ENCODE results near the gene FAM174C.

FAM174C gene

GRCh38 chr19:1250437-1251260 is 24.7 kb upstream of the FAM174C start:
- DNase-seq (ENCODE audit: low spot score): peak; percentile 89

GRCh38 chr19:1251330-1252220 is 23.8 kb upstream of the FAM174C start:
- no peak for DNase-seq (ENCODE audit: low spot score)

GRCh38 chr19:1252221-1252820 is 23.0 kb upstream of the FAM174C start:
- no peak for DNase-seq (ENCODE audit: low spot score)

- DNase-seq (ENCODE audit: low spot score): no peak
These were observed 22.4 kb upstream of the FAM174C start for GRCh38 chr19:1252821-1253513.

- DNase-seq (ENCODE audit: low spot score): no peak
These were observed 21.7 kb upstream of the FAM174C start for GRCh38 chr19:1253514-1254080.

- no peak for DNase-seq (ENCODE audit: low spot score)
These were observed 21.2 kb upstream of the FAM174C start for GRCh38 chr19:1254081-1254527.

GRCh38 chr19:1254530-1255185 is 20.7 kb upstream of the FAM174C start:
- no peak for DNase-seq (ENCODE audit: low spot score)

GRCh38 chr19:1255186-1256161 is 19.9 kb upstream of the FAM174C start:
- DNase-seq (ENCODE audit: low spot score): no peak

- DNase-seq (ENCODE audit: low spot score): no peak
These were observed 18.5 kb upstream of the FAM174C start for GRCh38 chr19:1256646-1257474.

GRCh38 chr19:1257475-1258162 is 17.7 kb upstream of the FAM174C start:
- DNase-seq (ENCODE audit: low spot score): no peak

- no peak for DNase-seq (ENCODE audit: low spot score)
These were observed 17.2 kb upstream of the FAM174C start for GRCh38 chr19:1258163-1258492.

GRCh38 chr19:1258707-1259205 is 16.6 kb upstream of the FAM174C start:
- DNase-seq (ENCODE audit: low spot score): no peak

GRCh38 chr19:1259206-1259875 is 16.0 kb upstream of the FAM174C start:
- peak; percentile 81 for DNase-seq (ENCODE audit: low spot score)

- peak; percentile 69 for DNase-seq (ENCODE audit: low spot score)
These were observed 15.2 kb upstream of the FAM174C start for GRCh38 chr19:1259876-1260748.

GRCh38 chr19:1260749-1261537 is 14.4 kb upstream of the FAM174C start:
- peak; percentile 97 for DNase-seq (ENCODE audit: low spot score)

- peak; percentile 71 for DNase-seq (ENCODE audit: low spot score)
These were observed 13.9 kb upstream of the FAM174C start for GRCh38 chr19:1261538-1261797.
